ENCODE measurements around the gene DLG5. TPM values are rescaled to one million over a fixed set of nuclear protein-coding genes. Genes with fewer than 3 reads are reported as not detected.
"Not testable (repeated sequence)": the region's sequence is repeated elsewhere in the genome, so short reads cannot be mapped to it uniquely, and the experiment has no call there.

Gene DLG5
- total RNA-seq, 1 donor from 2014 or later, result 58.4 TPM

DNA sequence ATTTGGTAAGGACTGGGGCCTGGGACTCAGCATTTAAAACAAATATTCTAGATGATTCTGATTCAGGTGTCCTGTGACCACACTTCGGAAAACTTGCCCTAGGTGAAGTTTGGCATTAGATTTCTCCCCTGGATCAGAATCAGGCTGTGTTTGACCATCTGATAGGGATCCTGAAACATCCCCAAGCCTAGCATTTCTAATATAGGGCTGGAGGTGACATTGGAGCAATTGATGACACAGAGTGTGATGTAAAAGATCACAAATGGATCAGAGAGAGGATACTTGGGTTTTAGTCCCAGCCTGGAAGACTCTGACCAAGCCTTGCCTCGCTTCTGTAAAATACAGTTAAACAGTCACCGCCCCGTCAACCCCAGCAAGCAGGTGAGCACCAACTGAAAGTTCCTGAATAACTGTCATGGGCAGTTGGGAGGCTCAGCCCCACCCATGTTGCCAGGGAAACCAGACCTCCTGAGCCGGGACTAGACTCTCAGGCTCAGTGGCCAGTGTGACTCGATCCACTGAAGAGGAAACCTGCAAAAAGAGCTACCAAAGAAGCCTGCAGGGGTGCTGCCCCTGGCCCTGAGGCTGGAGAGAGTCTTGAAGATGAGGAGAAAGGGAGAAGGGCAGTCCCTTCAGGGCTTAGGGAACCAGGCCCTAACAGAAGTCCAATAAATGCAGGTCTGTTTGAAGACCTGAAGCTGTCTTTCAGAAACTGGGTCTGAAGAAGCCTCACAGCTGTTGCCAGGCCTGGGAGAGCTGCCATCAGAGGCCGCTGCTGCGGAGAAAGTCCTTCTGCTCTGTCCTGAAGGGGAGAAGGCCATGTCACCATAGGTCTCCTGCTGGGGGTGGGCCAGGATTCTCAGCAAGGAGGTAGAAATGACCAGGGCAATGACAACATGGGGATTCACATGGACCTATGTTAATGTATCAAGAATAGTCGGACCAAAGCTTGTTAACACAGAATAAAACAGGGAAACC, 162.8 kb downstream of the DLG5 start:
- H3K27ac Mint-ChIP-seq (ENCODE audit: unreplicated experiment), result no peak overlapping the region
- no peaks in the 10 kb centered on the region for H3K27me3 Mint-ChIP-seq (ENCODE audit: low read depth, unreplicated experiment)
- Histone ChIP-seq H3K36me3 (ENCODE audit: insufficient read depth, low read length) (no peaks in the 10 kb centered on the region), H3K9me3 (ENCODE audit: insufficient read depth, low read depth, low read length) (no peaks in the 10 kb centered on the region), H3K27me3 (ENCODE audit: insufficient read depth, low read length) (no peaks in the 10 kb centered on the region), H4K20me1 (ENCODE audit: insufficient read depth, low read length) (no peaks in the 10 kb centered on the region), H3K4me1 (ENCODE audit: insufficient read depth, low read length) (no peaks in the 10 kb centered on the region), H2AFZ (ENCODE audit: low read depth, low read length) (no peak overlapping the region), H3K27ac (ENCODE audit: low read depth, low read length) (no peak overlapping the region), H3K4me3 (ENCODE audit: insufficient read depth, low read depth, low read length) (no peak overlapping the region), H3K4me2 (ENCODE audit: low read length) (no peak overlapping the region), H3K79me2 (ENCODE audit: insufficient read depth, low read length) (no peaks in the 10 kb centered on the region), H3K9ac (ENCODE audit: low read length) (no peak overlapping the region)
- H3K9me3 Mint-ChIP-seq (ENCODE audit: unreplicated experiment), result no peaks in the 10 kb centered on the region
- peaks cover 18% of the 10 kb centered on the region for H3K4me1 Mint-ChIP-seq (ENCODE audit: low read depth, unreplicated experiment)
- H3K36me3 Mint-ChIP-seq (ENCODE audit: low read depth, unreplicated experiment), result no peaks in the 10 kb centered on the region
- DNase-seq (ENCODE audit: low read depth) (no peak), FAIRE-seq (no peak)
- H3K4me3 Mint-ChIP-seq (ENCODE audit: unreplicated experiment), result no peak overlapping the region
- TF ChIP-seq, protein P1, sequence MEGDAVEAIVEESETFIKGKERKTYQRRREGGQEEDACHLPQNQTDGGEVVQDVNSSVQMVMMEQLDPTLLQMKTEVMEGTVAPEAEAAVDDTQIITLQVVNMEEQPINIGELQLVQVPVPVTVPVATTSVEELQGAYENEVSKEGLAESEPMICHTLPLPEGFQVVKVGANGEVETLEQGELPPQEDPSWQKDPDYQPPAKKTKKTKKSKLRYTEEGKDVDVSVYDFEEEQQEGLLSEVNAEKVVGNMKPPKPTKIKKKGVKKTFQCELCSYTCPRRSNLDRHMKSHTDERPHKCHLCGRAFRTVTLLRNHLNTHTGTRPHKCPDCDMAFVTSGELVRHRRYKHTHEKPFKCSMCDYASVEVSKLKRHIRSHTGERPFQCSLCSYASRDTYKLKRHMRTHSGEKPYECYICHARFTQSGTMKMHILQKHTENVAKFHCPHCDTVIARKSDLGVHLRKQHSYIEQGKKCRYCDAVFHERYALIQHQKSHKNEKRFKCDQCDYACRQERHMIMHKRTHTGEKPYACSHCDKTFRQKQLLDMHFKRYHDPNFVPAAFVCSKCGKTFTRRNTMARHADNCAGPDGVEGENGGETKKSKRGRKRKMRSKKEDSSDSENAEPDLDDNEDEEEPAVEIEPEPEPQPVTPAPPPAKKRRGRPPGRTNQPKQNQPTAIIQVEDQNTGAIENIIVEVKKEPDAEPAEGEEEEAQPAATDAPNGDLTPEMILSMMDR (IDR thresholded peaks at IDR 0.05; ENCODE audit: insufficient read depth, low read depth, low read length), result no peak
- TF ChIP-seq EZH2 (IDR thresholded peaks at IDR 0.05; ENCODE audit: insufficient read depth, low read length), result no peak

DNA sequence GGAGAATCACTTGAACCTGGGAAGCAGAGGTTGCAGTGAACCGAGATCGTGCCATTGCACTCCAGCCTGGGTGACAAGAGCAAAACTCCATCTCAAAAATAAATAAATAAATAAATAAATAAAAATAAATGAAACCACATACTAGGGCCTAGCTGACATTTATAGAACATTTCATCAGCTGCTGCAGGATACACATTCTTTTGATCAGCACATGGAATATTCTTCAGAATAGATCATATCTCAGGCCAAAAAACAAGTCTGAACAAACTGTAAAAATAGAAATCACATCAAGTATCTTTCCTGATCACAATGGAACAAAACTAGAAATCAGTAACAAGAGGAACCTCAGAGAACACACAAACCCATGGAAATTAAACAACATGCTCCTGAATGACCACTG, 168.1 kb downstream of the DLG5 start:
- H3K36me3 Mint-ChIP-seq (ENCODE audit: low read depth, unreplicated experiment); DNase-seq (ENCODE audit: low read depth); H2AFZ ChIP-seq (ENCODE audit: low read depth, low read length); H3K27ac Mint-ChIP-seq (ENCODE audit: unreplicated experiment); H3K4me2 ChIP-seq (ENCODE audit: low read length); H3K9me3 ChIP-seq (ENCODE audit: insufficient read depth, low read depth, low read length); H3K4me3 ChIP-seq (ENCODE audit: insufficient read depth, low read depth, low read length); H3K27me3 ChIP-seq (ENCODE audit: insufficient read depth, low read length); H3K4me3 Mint-ChIP-seq (ENCODE audit: unreplicated experiment); H3K79me2 ChIP-seq (ENCODE audit: insufficient read depth, low read length); FAIRE-seq; H3K27me3 Mint-ChIP-seq (ENCODE audit: low read depth, unreplicated experiment); H3K4me1 ChIP-seq (ENCODE audit: insufficient read depth, low read length); H3K9ac ChIP-seq (ENCODE audit: low read length); H3K27ac ChIP-seq (ENCODE audit: low read depth, low read length); H3K9me3 Mint-ChIP-seq (ENCODE audit: unreplicated experiment); H4K20me1 ChIP-seq (ENCODE audit: insufficient read depth, low read length); H3K36me3 ChIP-seq (ENCODE audit: insufficient read depth, low read length): not testable (repeated sequence)
- peaks cover 13% of the 10 kb centered on the region for H3K4me1 Mint-ChIP-seq (ENCODE audit: low read depth, unreplicated experiment)

DNA sequence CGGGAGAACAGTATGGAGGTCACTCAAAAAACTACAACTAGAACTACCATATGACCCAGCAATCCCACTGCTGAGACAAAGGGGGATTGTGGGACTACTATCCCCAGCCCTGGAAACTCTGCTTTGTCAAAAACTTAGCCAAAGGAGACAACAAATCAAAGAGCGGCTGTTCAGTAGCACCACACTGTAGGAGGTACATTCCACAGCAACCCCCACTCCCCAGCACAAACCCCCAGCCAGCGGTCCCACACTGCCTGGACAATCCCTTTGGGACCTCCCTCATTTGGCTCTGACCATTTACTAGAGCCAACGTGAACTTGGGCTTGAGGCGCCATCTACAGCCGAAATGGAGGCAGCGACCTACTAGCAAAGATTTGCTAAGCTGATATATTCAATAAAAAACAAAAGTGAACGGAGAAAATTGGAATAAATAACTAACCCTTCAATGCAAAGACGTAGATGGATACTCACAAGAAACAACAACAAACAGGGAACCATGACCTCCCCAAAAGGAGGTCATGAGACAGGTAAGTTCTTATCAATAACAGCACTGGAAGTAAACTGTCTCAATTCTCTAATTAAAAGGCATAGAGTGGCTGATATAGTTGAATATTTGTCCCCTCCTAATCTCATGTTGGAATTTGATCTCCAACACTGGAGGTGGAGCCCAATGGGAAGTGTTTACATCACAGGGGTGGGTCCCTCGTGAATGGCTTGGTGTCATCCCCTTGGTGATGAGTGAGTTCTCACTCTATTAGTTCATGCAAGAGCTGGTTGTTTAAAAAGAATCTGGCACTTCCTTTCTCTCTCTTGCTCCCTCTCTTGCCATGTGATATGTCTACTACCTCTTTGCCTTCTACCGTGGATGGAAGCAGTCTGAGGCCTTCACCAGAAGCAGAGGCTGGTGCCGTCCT, 170.0 kb downstream of the DLG5 start:
- H3K27ac ChIP-seq (ENCODE audit: low read depth, low read length), result no peak overlapping the region
- TF ChIP-seq, protein P1 (IDR thresholded peaks at IDR 0.05; ENCODE audit: insufficient read depth, low read depth, low read length), result peak; percentile 89
- no peak for TF ChIP-seq EZH2 (IDR thresholded peaks at IDR 0.05; ENCODE audit: insufficient read depth, low read length)
- H3K27me3 ChIP-seq (ENCODE audit: insufficient read depth, low read length), result no peaks in the 10 kb centered on the region
- no peaks in the 10 kb centered on the region for H3K79me2 ChIP-seq (ENCODE audit: insufficient read depth, low read length)
- peak overlapping the region; percentile 6 for H3K27ac Mint-ChIP-seq (ENCODE audit: unreplicated experiment)
- H3K9me3 ChIP-seq (ENCODE audit: insufficient read depth, low read depth, low read length), result no peaks in the 10 kb centered on the region
- H4K20me1 ChIP-seq (ENCODE audit: insufficient read depth, low read length), result no peaks in the 10 kb centered on the region
- peak overlapping the region; percentile 57 for H2AFZ ChIP-seq (ENCODE audit: low read depth, low read length)
- H3K4me1 ChIP-seq (ENCODE audit: insufficient read depth, low read length), result peaks cover 3% of the 10 kb centered on the region
- peak overlapping the region; percentile 84 for H3K4me2 ChIP-seq (ENCODE audit: low read length)
- H3K36me3 Mint-ChIP-seq (ENCODE audit: low read depth, unreplicated experiment), result no peaks in the 10 kb centered on the region
- peak; percentile 46 for DNase-seq (ENCODE audit: low read depth)
- H3K4me1 Mint-ChIP-seq (ENCODE audit: low read depth, unreplicated experiment), result peaks cover 12% of the 10 kb centered on the region
- H3K9me3 Mint-ChIP-seq (ENCODE audit: unreplicated experiment), result peaks cover 1% of the 10 kb centered on the region
- H3K36me3 ChIP-seq (ENCODE audit: insufficient read depth, low read length), result no peaks in the 10 kb centered on the region
- H3K4me3 Mint-ChIP-seq (ENCODE audit: unreplicated experiment), result no peak overlapping the region
- peak; percentile 84 for FAIRE-seq
- peak overlapping the region; percentile 62 for H3K9ac ChIP-seq (ENCODE audit: low read length)
- H3K4me3 ChIP-seq (ENCODE audit: insufficient read depth, low read depth, low read length), result peak overlapping the region; percentile 18
- no peaks in the 10 kb centered on the region for H3K27me3 Mint-ChIP-seq (ENCODE audit: low read depth, unreplicated experiment)

All from astrocyte (in vitro differentiated cells and primary cell).